MM.1S (cell line): ENCODE results near the gene CLSTN1.

ENCODE experiments used
- DNase-seq: peaks from one replicate; pipeline ENCODE4 v3.0.0-alpha.2; 2015
- H2AFZ ChIP-seq: fragments of 300-600 bp; sonication (generic); 2 replicates; pipeline ENCODE4 v1.6.0; 2016; ENCODE audit warnings: antibody characterized with exemption, low read length
- H3F3A ChIP-seq: fragments of 300-600 bp; sonication (generic); 2 replicates; pipeline ENCODE4 v1.6.1; 2016; ENCODE audit warnings: mild to moderate bottlenecking, antibody characterized with exemption, low read length, moderate library complexity, mixed read lengths; ENCODE audit not compliant: insufficient read depth
- H3K27ac ChIP-seq: fragments of 300-600 bp; sonication (generic); 2 replicates; pipeline ENCODE4 v1.5.1; 2016; ENCODE audit warnings: mild to moderate bottlenecking, low read length
- H3K27me3 ChIP-seq: fragments of 300-600 bp; sonication (generic); replicated peaks from 2 replicates; pipeline ENCODE4 v1.6.0; 2016; ENCODE audit warnings: low read length; ENCODE audit not compliant: insufficient read depth
- H3K36me3 ChIP-seq: fragments of 300-600 bp; sonication (generic); replicated peaks from 2 replicates; pipeline ENCODE4 v1.6.1; 2016; ENCODE audit warnings: mild to moderate bottlenecking, low read length, mixed read lengths; ENCODE audit not compliant: insufficient read depth
- H3K4me1 ChIP-seq: fragments of 300-600 bp; sonication (generic); 2 replicates; pipeline ENCODE4 v1.6.1; 2016; ENCODE audit warnings: low read length, mixed read lengths
- H3K4me2 ChIP-seq: fragments of 300-600 bp; sonication (generic); 2 replicates; pipeline ENCODE4 v1.6.0; 2016; ENCODE audit warnings: low read depth, low read length
- H3K4me3 ChIP-seq: fragments of 300-600 bp; sonication (generic); 2 replicates; pipeline ENCODE4 v1.5.1; 2016; ENCODE audit warnings: low read length, mixed read lengths
- H3K79me2 ChIP-seq: fragments of 300-600 bp; sonication (generic); 2 replicates; pipeline ENCODE4 v1.6.1; 2016; ENCODE audit warnings: mixed run types, low read length, mixed read lengths
- H3K9ac ChIP-seq: fragments of 300-600 bp; sonication (generic); 2 replicates; pipeline ENCODE4 v1.6.1; 2016; ENCODE audit warnings: low read length, mixed read lengths
- H3K9me2 ChIP-seq: fragments of 300-600 bp; sonication (generic); replicated peaks from 2 replicates; pipeline ENCODE4 v1.6.1; 2016; ENCODE audit warnings: mild to moderate bottlenecking, low read length, mixed read lengths; ENCODE audit not compliant: insufficient read depth
- H3K9me3 ChIP-seq: fragments of 300-600 bp; sonication (generic); replicated peaks from 2 replicates; pipeline ENCODE4 v1.6.1; 2016; ENCODE audit warnings: mild to moderate bottlenecking, low read length, mixed read lengths; ENCODE audit not compliant: insufficient read depth
- H4K20me1 ChIP-seq: fragments of 300-600 bp; sonication (generic); 2 replicates; pipeline ENCODE4 v1.6.1; 2016; ENCODE audit warnings: mild to moderate bottlenecking, low read length, moderate library complexity, mixed read lengths; ENCODE audit not compliant: insufficient read depth
- EZH2 ChIP-seq: fragments of 300-600 bp; sonication (generic); optimal IDR thresholded peaks from 2 replicates; pipeline ENCODE3; 2017; ENCODE audit warnings: low read depth, mild to moderate bottlenecking, antibody characterized with exemption, low read length, mixed read lengths
- EZH2phosphoT487 ChIP-seq: fragments of 300-600 bp; sonication (generic); IDR thresholded peaks from 2 replicates; pipeline ENCODE4 v1.6.1; 2018; ENCODE audit warnings: antibody characterized with exemption, low read length
- TF ChIP-seq, protein P1 (sequence below): fragments of 300-600 bp; sonication (generic); IDR thresholded peaks from 2 replicates; pipeline ENCODE4 v1.5.1; 2016; ENCODE audit warnings: antibody characterized with exemption, low read length, mixed read lengths

Gene CLSTN1

DNA sequence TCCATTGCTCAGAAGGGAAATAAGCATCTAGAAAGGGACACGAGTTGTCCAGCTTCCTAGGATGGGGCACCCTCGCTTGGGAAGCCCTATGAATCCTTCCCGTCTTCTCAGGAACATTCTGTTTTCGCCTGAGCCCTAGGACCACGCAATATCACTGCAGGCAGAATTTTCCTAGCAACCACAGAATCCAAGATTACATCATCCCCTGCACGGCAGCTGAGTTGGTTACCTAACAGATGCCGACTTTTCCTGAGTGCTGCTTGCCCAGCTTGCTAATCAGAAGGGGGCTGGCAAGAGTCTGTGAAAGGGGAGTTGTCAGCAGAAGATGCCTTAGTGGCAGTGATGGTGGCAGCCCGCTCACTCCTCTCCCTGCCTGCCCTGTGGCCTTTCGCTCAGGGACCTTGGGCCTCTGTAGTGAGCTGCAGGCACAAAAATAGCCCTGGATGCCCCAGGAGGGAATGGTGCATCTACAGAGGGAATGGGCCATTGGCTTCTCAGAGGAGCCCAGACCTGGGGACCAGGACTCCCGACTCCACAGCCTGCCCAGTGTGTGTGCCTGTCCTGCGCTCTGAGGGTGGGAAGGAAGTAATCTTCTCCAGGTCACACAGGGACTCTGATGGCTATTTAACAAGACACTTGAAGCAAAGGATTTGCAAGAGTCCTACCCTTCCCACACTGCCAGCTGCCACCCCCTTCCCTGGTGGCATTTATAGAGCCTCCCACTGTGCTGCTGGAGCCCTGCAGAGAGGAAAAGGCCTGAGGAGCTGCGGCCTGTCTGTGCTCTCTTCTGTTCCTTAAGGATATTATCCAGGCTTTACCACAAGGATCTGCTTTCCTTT, 28.9 kb upstream of the CLSTN1 start:
- H3K9me2 ChIP-seq, result no peaks in the 10 kb centered on the region
- no peaks in the 10 kb centered on the region for H3K79me2 ChIP-seq
- no peak for DNase-seq
- H3K27ac ChIP-seq, result no peak overlapping the region
- no peaks in the 10 kb centered on the region for H3F3A ChIP-seq
- H3K4me3 ChIP-seq, result no peak overlapping the region
- H3K9me3 ChIP-seq, result no peaks in the 10 kb centered on the region
- H4K20me1 ChIP-seq, result no peaks in the 10 kb centered on the region
- no peak overlapping the region for H3K9ac ChIP-seq
- TF ChIP-seq EZH2 (no peak), EZH2phosphoT487 (no peak)
- TF ChIP-seq, protein P1, sequence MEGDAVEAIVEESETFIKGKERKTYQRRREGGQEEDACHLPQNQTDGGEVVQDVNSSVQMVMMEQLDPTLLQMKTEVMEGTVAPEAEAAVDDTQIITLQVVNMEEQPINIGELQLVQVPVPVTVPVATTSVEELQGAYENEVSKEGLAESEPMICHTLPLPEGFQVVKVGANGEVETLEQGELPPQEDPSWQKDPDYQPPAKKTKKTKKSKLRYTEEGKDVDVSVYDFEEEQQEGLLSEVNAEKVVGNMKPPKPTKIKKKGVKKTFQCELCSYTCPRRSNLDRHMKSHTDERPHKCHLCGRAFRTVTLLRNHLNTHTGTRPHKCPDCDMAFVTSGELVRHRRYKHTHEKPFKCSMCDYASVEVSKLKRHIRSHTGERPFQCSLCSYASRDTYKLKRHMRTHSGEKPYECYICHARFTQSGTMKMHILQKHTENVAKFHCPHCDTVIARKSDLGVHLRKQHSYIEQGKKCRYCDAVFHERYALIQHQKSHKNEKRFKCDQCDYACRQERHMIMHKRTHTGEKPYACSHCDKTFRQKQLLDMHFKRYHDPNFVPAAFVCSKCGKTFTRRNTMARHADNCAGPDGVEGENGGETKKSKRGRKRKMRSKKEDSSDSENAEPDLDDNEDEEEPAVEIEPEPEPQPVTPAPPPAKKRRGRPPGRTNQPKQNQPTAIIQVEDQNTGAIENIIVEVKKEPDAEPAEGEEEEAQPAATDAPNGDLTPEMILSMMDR, result no peak
- H3K27me3 ChIP-seq, result no peaks in the 10 kb centered on the region
- no peaks in the 10 kb centered on the region for H3K4me1 ChIP-seq
- H3K36me3 ChIP-seq, result no peaks in the 10 kb centered on the region
- no peak overlapping the region for H3K4me2 ChIP-seq
- H2AFZ ChIP-seq, result no peak overlapping the region

DNA sequence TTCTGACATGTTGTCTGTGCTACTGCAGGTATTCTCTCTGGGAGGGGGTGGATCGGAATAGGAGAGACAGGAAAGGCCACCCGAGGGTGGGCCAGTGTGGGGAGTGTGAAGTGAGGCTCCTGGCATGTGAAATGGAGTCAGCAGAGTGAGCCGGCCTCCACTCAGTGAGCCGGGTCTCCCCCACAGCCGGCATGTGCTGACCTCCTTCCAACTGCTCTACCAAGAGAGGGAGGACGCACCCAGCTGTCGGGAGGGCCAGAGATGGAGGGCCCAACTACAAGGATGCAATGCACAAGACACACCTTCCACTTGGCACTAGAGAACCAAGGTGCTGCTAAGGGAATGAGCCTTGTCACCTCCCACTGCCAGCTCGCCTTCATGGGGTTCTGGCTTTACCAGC, 28.2 kb upstream of the CLSTN1 start:
- DNase-seq, result no peak
- no peaks in the 10 kb centered on the region for H3K36me3 ChIP-seq
- no peak overlapping the region for H3K9ac ChIP-seq
- H2AFZ ChIP-seq, result no peak overlapping the region
- H3K79me2 ChIP-seq, result no peaks in the 10 kb centered on the region
- H3K9me3 ChIP-seq, result no peaks in the 10 kb centered on the region
- H3F3A ChIP-seq, result no peaks in the 10 kb centered on the region
- TF ChIP-seq EZH2phosphoT487 (no peak), EZH2 (no peak)
- TF ChIP-seq, protein P1, result no peak
- no peaks in the 10 kb centered on the region for H3K9me2 ChIP-seq
- H3K4me2 ChIP-seq, result no peak overlapping the region
- no peaks in the 10 kb centered on the region for H3K27me3 ChIP-seq
- H4K20me1 ChIP-seq, result no peaks in the 10 kb centered on the region
- H3K27ac ChIP-seq, result no peak overlapping the region
- no peaks in the 10 kb centered on the region for H3K4me1 ChIP-seq
- H3K4me3 ChIP-seq, result no peak overlapping the region

DNA sequence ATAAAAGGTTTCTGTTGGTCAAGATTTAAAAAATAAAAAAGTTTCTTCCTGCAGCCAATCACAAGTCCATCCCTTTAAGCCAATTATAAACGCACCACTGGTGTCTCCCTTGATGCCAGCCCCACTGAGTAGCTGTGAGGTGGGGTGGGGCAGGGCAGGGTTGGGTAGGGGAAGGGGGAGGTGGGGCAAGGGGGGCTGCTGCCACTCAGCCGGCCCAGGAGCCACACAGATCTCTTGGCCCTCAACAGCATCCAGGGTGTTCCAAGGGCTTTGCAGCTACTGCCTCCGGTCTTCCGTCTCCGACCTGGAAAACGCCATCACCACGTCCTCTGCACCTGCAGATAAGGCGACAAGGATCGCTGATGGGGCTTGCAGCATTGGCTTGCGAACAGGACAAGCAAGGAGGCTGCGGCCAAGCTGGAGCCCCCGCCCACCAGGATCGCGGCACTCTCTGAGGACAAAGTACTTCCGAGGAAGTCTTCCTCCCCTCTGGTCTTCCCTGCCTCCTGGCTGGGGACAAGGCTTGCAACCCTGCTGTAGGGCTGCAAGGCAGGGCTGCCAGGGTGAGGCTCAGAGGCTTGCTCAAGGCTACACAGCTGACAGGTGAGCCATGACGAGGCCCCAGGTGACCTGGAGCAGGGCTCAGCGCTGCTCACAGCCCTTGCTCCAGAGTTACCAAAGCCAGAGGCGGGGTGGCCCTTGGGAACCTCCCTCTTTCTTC, 26.8 kb upstream of the CLSTN1 start:
- Histone ChIP-seq H3K4me3 (no peak overlapping the region), H3K9ac (no peak overlapping the region), H3K9me3 (no peaks in the 10 kb centered on the region), H3K27ac (no peak overlapping the region), H4K20me1 (no peaks in the 10 kb centered on the region), H2AFZ (no peak overlapping the region), H3F3A (no peaks in the 10 kb centered on the region), H3K27me3 (no peaks in the 10 kb centered on the region), H3K36me3 (no peaks in the 10 kb centered on the region), H3K79me2 (no peaks in the 10 kb centered on the region), H3K4me2 (no peak overlapping the region), H3K4me1 (no peaks in the 10 kb centered on the region), H3K9me2 (no peaks in the 10 kb centered on the region)
- TF ChIP-seq EZH2phosphoT487, result no peak
- TF ChIP-seq, protein P1, result no peak
- no peak for TF ChIP-seq EZH2
- no peak for DNase-seq
